ENCODE data around the gene GPX3. TPM values are rescaled to one million over a fixed set of nuclear protein-coding genes. Genes with fewer than 3 reads are reported as not detected.

The GPX3 gene
- total and polyA plus RNA-seq, 2 of the 13 experiments (the other 11 are each of a cell fraction or from before 2014, with no cell fraction given), result 33.8 to 1,892 TPM

DNA sequence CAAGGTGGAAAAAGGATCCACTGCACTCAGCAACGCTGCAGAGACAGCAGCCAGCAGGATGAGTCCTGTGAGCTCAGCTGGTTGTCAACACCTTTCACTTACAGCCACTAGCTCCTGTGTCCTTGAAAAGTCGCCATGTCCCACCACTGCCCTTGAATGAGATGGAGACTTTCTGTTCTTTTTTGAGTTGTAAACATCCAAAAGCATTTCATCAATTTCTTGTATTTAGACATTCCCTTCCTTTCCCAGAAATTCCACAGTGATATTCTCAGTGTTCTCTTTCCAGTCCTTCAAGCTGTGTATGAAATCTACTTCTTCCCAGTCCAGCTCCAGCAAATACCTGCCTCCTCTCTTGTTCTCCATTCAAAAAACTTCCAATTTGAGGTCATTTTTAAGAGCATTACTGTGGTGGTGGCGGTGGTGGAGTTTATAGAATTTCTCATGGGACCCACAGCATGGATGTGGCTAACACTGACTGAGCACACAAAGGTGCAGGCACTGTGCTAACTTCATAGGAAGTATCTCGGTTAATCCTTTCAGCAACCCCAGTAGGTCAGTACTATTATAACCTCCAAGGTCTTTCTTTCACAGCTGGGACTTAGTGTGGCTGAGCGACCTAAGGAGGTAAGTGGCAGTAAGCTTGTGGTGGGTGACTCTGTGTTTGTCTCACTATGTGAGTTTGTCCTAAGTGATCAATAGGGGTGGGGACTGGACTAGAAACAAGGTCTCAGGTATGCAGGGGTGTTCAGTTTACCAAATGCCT lies 15.0 kb upstream of the GPX3 start (continued):
- TF ChIP-seq NKX3-1 (CRISPR knock-in tag; IDR thresholded peaks at IDR 0.05) (no peak), FOXA3 (CRISPR knock-in tag; IDR thresholded peaks at IDR 0.05) (peak; percentile 64), ZNF460 (CRISPR knock-in tag; IDR thresholded peaks at IDR 0.05; ENCODE audit: borderline replicate concordance) (no peak), CENPT (CRISPR knock-in tag; IDR thresholded peaks at IDR 0.05; ENCODE audit: low read depth) (no peak), FOXC1 (CRISPR knock-in tag; IDR thresholded peaks at IDR 0.05; ENCODE audit: borderline replicate concordance) (no peak), KAT2B (IDR thresholded peaks at IDR 0.05; ENCODE audit: borderline replicate concordance, low read depth, low read length) (no peak), MEF2D (CRISPR knock-in tag; IDR thresholded peaks at IDR 0.05) (no peak), RAD21 (CRISPR knock-in tag; IDR thresholded peaks at IDR 0.05) (no peak), ELF3 (CRISPR knock-in tag; IDR thresholded peaks at IDR 0.05) (peak; percentile 30; the same call in 1 of the 2 replicates), HNF4A (CRISPR knock-in tag; IDR thresholded peaks at IDR 0.05) (peak; percentile 33; the same call in 1 of the 2 replicates), TP53 (CRISPR knock-in tag; conservative IDR thresholded peaks at IDR 0.05) (no peak), ZNF296 (CRISPR knock-in tag; conservative IDR thresholded peaks at IDR 0.05) (no peak), U2AF1 (optimal IDR thresholded peaks at IDR 0.05; ENCODE audit: low read depth, low read length) (no peak), ZNF136 (CRISPR knock-in tag; IDR thresholded peaks at IDR 0.05; ENCODE audit: low read depth) (0 out of 2 replicates have a peak, but pooled peaks have one; percentile 54)
- TF ChIP-seq, protein P1, sequence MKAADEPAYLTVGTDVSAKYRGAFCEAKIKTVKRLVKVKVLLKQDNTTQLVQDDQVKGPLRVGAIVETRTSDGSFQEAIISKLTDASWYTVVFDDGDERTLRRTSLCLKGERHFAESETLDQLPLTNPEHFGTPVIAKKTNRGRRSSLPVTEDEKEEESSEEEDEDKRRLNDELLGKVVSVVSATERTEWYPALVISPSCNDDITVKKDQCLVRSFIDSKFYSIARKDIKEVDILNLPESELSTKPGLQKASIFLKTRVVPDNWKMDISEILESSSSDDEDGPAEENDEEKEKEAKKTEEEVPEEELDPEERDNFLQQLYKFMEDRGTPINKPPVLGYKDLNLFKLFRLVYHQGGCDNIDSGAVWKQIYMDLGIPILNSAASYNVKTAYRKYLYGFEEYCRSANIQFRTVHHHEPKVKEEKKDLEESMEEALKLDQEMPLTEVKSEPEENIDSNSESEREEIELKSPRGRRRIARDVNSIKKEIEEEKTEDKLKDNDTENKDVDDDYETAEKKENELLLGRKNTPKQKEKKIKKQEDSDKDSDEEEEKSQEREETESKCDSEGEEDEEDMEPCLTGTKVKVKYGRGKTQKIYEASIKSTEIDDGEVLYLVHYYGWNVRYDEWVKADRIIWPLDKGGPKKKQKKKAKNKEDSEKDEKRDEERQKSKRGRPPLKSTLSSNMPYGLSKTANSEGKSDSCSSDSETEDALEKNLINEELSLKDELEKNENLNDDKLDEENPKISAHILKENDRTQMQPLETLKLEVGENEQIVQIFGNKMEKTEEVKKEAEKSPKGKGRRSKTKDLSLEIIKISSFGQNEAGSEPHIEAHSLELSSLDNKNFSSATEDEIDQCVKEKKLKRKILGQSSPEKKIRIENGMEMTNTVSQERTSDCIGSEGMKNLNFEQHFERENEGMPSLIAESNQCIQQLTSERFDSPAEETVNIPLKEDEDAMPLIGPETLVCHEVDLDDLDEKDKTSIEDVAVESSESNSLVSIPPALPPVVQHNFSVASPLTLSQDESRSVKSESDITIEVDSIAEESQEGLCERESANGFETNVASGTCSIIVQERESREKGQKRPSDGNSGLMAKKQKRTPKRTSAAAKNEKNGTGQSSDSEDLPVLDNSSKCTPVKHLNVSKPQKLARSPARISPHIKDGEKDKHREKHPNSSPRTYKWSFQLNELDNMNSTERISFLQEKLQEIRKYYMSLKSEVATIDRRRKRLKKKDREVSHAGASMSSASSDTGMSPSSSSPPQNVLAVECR (CRISPR knock-in tag; IDR thresholded peaks at IDR 0.05; ENCODE audit: borderline replicate concordance), result peak; percentile 65; the same call in 1 of the 2 replicates
- TF ChIP-seq, protein P2, sequence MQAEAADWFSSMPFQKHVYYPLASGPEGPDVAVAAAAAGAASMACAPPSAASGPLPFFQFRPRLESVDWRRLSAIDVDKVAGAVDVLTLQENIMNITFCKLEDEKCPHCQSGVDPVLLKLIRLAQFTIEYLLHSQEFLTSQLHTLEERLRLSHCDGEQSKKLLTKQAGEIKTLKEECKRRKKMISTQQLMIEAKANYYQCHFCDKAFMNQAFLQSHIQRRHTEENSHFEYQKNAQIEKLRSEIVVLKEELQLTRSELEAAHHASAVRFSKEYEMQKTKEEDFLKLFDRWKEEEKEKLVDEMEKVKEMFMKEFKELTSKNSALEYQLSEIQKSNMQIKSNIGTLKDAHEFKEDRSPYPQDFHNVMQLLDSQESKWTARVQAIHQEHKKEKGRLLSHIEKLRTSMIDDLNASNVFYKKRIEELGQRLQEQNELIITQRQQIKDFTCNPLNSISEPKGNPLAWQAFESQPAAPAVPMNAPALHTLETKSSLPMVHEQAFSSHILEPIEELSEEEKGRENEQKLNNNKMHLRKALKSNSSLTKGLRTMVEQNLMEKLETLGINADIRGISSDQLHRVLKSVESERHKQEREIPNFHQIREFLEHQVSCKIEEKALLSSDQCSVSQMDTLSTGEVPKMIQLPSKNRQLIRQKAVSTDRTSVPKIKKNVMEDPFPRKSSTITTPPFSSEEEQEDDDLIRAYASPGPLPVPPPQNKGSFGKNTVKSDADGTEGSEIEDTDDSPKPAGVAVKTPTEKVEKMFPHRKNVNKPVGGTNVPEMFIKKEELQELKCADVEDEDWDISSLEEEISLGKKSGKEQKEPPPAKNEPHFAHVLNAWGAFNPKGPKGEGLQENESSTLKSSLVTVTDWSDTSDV (CRISPR knock-in tag; IDR thresholded peaks at IDR 0.05), result no peak
- TF ChIP-seq, protein P3, sequence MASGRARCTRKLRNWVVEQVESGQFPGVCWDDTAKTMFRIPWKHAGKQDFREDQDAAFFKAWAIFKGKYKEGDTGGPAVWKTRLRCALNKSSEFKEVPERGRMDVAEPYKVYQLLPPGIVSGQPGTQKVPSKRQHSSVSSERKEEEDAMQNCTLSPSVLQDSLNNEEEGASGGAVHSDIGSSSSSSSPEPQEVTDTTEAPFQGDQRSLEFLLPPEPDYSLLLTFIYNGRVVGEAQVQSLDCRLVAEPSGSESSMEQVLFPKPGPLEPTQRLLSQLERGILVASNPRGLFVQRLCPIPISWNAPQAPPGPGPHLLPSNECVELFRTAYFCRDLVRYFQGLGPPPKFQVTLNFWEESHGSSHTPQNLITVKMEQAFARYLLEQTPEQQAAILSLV (CRISPR knock-in tag; IDR thresholded peaks at IDR 0.05; ENCODE audit: borderline replicate concordance), result no peak
- TF ChIP-seq, protein P4, sequence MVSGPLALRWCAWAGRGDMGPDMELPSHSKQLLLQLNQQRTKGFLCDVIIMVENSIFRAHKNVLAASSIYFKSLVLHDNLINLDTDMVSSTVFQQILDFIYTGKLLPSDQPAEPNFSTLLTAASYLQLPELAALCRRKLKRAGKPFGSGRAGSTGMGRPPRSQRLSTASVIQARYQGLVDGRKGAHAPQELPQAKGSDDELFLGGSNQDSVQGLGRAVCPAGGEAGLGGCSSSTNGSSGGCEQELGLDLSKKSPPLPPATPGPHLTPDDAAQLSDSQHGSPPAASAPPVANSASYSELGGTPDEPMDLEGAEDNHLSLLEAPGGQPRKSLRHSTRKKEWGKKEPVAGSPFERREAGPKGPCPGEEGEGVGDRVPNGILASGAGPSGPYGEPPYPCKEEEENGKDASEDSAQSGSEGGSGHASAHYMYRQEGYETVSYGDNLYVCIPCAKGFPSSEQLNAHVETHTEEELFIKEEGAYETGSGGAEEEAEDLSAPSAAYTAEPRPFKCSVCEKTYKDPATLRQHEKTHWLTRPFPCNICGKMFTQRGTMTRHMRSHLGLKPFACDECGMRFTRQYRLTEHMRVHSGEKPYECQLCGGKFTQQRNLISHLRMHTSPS (CRISPR knock-in tag; IDR thresholded peaks at IDR 0.05; ENCODE audit: low read depth), result no peak
